Anterior cingulate cortex (tissue), 58 donors: Measurements from ENCODE around the gene ATP2C1.
A peak's percentile ranks its signal among the peaks of the same experiment; 100 is the strongest.
"Not testable (repeated sequence)": the region's sequence is repeated elsewhere in the genome, so short reads cannot be mapped to it uniquely, and the experiment has no call there.

Source experiments
- DNase-seq, 58 donors: peaks; one replicate each; lab custom pipeline; 2025; lab: John Stamatoyannopoulos, UW

Gene ATP2C1

DNA sequence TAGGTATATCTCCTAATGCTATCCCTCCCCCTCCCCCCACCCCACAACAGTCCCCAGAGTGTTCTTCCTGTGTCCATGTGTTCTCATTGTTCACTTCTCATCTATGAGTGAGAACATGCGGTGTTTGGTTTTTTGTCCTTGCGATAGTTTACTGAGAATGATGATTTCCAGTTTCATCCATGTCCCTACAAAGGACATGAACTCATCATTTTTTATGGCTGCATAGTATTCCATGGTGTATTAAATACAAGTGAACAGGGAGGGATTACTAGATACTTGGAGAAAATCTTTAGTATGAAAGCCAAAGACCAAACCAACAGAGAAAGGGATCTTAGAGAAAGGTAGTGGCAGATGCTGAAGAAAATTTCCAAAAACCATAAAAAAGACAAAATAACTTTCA, 78.7 kb downstream of the ATP2C1 start:
- not testable (repeated sequence) for DNase-seq

DNA sequence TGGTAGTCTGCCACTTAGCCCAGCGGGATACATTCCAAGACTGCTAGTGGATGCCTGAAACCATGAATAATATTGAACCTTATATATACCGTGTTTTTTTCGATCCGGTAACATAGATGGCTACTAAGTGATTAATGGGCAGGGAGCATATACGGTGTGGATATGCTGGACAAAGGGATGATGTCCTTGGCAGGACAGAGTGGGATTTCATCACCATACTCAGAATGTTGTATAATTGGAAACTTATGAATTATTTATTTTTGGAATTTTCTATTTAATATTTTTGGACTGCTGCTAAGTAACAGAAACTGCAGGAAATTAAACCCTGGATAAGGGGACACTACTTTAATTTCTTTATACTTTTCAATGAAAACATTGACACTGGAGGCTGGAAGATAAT, 79.5 kb downstream of the ATP2C1 start:
- DNase-seq: no peak

DNA sequence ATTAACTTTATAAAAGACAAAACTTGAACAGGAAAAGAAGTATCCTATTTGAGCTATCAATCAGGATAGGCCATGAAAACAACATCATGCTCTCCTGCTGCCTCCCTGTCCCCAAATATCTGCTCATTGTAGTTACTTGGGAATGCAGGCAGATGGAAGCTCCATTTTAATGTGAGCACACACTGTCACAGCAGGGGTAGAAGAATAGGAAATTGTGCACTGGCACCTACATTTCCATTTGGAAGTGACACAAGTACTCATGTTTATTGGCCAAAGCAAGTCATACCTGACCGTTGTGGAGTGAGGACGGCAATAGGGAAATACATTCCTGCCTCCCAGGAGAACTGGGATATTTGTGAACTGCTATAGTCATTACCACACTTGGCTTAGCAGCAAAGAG, 80.3 kb downstream of the ATP2C1 start:
- no peak for DNase-seq

DNA sequence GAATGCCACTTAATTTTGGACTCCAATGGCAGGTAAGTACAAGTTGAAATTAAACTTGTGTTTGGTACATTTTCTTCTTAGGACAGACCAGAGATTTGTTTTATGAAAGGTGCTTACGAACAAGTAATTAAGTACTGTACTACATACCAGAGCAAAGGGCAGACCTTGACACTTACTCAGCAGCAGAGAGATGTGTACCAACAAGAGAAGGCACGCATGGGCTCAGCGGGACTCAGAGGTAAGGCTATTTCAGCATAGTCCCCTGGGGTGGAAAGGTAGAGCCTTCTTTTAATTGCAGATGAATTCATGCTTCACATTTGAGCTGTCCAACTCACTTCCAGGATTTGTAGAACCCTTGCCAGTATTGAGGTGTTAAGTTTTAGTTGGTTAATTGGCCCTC, 81.4 kb downstream of the ATP2C1 start:
- DNase-seq: no peak

DNA sequence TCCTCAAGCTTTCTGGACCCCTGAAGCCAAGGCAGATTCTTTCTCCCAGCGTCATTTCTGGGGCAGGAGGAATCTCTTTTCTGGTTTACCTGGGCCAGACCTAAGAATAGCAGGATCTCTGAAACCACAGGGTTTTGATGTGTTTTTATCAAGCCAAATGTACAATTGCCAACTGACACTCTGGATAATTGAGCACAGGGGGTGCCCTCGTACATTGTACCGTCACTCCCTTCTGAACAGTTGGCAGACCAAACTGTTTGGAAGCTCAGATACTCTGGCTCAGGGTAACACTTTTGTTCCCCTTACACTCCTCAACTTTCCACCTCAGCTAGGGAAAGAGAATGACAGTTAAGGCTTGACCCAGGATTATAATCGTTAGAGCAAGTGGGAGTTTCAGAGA, 82.8 kb downstream of the ATP2C1 start:
- no peak for DNase-seq

DNA sequence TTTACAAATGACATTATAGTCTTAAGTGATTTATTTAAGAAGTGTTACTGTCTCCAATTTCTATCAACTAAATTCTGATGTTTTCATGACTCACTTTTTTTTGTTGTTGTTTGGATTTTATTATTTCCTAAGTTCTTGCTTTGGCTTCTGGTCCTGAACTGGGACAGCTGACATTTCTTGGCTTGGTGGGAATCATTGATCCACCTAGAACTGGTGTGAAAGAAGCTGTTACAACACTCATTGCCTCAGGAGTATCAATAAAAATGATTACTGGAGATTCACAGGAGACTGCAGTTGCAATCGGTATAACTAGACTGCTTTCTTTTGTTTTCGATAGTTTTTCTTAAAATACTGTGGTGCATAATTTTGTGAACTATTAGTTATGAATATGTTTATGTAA, 85.2 kb downstream of the ATP2C1 start:
- DNase-seq: no peak

DNA sequence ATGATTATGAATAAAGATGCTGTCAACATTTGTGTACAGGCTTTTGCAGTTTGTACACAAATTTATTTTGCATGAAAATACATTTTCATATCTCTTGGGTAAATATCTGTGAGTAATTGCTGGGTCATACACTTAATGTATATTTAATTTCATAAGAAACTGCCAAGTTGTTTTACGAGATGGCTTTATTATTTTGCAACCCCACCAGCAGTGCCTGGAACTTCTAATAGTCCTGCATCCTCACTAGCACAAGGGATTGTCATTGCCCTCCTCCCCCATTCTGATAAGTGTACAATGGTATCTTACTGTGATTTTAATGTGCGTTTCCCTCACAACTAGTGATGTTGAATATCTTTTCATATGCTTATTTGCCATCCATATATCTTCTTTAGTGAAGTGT, 87.6 kb downstream of the ATP2C1 start:
- no peak for DNase-seq

DNA sequence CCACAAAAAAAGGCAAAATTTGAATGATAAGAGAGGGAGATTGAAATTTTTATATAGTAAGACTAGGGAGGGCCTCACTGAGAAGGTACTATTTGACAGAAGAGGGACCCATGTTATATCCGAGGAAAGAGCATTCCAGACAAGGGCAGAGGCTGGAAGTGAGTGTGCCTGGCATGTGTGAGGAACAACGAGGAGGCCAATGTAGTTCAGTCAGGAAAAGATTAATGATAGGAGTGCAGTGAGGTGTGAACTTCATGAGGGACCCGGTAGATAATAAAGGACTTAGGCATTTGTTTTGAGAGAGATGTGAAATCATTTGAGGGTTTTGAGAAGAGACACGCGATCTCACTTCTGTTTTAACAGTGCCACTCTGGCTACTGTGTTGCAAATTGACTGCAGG, 96.4 kb downstream of the ATP2C1 start:
- no peak for DNase-seq

DNA sequence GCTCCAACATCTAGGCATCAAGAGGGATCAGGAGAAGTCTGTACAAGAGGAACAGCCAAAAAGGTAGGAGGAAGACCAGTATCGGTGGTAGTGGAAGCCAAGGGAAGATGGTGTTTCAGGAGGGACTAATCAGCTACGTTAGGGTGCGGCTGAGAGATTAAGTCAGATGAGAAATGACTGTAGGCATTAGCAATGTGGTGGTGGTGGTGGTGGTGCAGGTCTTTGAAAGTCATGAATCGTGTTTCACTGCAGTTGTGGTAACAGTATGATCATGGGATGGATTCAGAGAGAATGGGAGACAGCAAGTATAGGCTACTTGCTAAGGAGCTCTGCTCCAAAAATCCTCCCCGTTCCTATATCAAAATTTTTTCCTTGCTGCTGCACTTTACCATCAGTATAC, 97.2 kb downstream of the ATP2C1 start:
- no peak for DNase-seq

DNA sequence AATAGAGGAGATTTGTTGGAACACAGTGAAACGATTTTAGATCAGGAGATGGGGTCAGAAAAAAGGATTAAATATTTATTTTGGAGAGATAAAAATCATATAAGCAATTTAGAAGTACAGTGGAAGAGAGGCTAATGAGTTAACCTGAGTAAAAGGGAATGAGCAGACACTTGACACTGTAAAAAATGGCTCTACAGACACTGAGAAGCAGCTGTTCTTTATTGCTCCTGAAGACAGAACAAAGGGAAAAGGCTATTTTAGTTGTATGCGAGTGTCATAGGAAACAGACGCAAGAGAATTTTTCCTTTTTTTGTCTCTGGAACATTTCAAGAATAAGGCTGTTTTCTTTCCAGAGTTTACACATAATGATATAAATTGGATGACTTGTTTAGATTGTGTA, 98.5 kb downstream of the ATP2C1 start:
- no peak for DNase-seq

DNA sequence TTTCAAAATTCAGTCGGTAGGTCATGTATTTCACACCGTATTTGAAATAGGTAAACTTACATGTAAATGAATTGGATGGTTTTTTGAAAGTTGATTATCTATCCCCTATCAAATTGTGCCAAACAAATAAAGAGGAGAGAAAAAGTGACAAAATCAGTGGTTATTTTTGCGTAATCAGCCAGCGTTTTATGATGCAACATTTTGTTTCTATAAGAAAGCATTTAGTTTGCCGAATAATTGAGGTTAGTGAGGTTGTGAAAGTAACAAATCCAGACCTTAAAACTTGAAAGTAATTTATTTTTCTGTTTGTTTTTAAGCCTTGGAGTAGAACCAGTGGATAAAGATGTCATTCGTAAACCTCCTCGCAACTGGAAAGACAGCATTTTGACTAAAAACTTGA, 103.4 kb downstream of the ATP2C1 start:
- DNase-seq: no peak

DNA sequence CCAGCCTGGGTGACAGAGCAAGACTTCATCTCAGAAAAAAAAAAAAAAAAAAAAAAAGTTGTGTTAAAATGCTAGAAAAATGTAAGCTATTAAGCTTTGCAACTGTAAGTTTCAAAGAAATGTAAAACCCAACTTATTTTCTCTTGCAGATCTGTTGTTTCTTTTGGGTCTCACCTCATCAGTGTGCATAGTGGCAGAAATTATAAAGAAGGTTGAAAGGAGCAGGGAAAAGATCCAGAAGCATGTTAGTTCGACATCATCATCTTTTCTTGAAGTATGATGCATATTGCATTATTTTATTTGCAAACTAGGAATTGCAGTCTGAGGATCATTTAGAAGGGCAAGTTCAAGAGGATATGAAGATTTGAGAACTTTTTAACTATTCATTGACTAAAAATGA, 107.2 kb downstream of the ATP2C1 start:
- DNase-seq: no peak

DNA sequence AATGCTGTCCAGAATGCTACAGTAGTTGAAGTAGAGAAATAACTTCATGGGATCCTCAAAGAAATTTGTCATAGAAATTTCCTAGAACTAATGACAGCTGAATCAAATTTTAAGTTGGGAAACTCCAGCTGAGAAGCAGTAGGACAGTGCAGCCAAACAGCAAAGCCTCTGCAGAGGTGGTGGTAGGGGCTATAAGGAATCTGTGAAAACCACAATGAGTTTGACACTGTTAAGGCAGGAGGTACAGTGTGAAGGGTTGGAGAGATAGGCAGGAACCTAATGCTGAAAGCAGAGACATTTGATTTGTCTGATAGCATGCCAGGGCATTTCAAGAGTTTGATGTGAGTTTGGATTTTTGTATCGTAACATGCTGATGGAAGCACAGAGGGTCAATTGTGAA, 110.7 kb downstream of the ATP2C1 start:
- no peak for DNase-seq

DNA sequence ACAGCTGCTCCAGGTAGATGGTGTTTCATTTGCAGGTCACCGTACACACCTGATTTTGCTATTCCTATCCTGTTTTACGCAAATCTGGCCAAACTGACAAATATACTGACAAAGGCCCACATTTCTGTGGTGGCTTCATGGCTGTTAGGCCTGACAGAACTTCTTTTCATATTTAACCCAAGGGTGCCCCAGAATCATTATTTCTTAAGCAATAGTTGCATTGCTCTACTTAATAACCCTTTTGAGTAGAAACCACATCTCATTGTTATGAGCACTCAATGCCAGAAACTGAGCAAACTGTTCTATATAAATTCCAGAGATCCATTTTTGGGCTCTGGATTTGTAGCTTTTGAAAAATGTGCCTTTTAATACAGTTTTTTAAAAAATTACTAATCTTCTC, 113.4 kb downstream of the ATP2C1 start:
- no peak for DNase-seq

DNA sequence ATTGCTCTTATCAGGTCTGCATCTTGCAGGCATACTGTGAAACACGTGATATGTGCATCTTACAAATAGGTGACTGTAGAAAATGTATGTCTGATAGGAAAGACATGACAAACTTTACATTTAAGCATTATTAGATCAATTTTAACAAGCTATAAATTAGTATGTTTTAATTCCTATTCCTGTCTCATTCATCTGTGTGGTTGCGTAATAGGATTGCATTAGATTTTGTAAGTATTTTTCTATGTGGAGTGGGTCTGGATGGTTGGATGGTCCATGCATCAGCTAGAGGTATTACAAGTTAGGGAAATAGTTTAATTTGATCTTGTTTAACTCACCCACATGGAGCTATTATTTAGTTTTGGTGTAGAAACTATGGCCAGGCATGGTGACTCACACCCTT, 113.9 kb downstream of the ATP2C1 start:
- DNase-seq: no peak

DNA sequence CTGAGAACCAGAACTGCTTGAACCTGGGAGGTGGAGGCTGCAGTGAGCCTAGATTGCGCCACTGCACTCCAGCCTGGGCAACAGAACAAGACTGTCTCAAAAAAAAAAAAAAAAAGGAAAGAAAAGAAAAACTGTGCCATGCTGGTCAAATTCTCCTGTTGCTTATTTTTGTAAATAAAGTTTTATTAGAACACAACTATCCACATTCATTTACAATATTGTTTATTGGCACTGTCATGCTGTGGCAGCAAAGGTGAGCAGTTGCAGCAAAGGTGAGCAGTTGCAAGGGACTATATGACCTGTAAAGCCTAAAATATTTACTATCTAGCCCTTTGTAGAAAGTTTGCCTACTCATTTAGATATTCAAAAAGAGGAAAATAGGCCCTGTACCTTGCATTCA, 114.4 kb downstream of the ATP2C1 start:
- DNase-seq: no peak

DNA sequence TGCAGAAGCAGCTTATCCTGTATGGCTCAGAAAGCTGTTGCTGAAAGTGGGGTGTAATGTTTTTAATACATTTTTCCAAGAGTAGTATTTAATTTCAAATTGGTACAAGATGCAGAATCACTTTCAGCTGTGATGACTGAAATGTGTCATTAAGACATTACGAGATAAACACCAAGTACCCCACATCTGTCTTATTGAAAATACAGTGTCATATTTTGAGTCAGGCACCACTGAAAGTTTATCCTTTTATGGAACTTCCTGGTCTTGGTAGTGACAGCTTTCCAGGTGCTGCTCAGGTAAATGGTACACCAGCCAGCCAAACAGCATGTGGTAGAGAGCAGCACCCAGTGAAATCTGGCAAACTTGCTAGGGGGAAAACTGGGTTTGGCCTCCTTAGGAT, 115.8 kb downstream of the ATP2C1 start:
- DNase-seq: no peak

DNA sequence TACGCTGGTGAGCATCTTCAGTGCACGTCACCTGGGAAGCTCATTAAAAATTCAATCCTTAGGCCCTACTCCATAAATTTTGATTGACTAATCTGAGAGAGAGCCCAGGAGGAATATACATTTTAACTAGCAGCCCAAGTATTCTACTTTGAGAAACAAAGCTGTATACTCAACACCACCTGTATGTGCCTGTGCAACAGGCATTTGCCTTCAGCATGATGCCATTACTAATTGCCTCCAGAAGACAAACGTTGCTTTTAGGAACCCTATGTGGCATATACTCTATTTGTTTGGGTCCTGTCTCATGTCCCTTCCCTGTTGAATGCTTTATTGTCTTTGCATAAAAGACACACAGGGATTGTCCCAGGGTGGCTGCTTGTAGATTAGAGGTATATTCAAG, 125.1 kb downstream of the ATP2C1 start:
- DNase-seq: no peak

DNA sequence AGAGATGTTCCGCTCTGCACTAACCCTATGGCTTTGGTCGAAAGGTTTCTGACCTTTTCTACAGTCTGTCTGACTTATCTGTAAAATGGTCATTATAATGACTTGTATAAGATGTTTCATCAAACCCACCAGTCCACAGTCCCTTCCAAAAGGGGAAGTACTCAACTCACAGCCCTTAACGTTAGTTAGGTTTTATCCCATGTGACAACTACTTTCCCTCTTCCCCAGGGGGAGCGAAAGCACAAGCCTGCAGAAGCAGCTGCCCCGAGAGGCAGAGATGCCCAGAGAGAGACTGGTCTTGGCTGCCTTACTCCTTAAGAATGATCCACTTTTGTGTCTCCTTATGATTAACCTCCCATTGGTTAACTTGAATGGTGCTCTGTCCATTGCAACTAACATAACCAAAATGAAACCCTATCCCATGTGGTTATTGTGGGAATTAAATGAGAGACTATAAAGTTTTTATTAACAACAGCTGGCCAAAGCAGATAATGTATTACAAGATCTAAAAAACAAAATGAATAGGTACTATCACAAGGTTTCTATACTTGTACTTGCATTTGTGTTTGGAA, 126.3 kb downstream of the ATP2C1 start:
- peak in 1 of 58 donors; percentile 1 for DNase-seq

DNA sequence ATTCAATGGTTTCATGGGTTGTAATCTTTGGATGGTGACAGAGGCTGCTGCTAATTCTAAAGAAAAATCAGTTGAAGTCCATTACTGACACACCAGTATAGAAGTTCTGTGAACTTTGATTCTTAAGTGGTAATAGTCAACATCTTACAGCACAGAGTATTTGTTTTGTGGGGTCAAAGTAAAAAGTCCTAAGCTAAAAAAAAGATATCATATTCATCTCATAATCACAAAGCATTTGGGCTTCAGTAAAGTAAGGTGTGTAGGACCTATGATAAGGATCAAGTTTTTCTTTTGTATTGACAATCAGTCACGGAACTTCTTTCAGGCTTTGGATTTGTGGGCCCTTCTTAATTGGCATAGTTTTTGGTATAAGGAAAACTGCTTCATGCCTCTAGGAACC, 131.7 kb downstream of the ATP2C1 start:
- DNase-seq: no peak

DNA sequence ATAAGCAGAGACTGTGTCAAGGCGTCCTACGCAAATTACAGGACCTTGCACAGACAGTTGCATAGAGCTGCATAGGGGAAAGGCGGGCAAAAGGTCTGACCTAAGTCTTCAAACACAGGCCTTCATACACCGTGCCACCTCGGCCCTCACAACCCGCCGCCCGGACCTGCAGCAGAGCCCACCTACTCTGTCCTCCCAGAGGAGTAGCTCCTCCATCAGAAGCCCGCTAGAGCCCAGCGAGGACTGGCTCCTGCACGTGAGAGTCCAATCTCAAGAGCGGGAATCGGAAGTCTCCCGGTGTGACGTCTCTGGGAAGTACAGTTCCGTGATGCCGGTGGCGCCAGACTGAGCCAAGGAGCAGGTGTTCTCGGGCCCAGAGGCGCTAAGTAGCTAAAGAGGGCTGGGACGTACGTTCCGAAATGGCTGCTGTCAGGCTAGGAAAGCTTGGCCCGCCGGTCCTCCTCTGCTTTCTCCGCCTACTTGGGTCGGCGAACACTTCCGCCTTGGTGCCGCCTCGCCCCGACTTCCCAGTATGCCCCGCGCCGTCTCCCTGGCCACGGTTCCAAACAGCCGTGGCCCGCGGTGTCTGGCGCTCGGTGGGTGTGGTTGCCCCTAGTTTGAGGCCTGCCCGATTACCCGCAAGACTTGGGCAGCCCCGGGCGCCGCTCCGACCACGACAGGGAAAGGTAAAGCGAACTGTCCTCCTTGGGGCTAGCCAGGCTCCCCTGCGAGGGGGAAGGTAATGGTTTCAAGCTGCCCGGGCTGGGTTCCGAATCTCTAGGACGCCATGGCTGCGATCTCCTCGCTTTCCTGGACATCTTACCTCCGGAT, 132.7 kb downstream of the ATP2C1 start, which contains the start of the genes ASTE1 and NEK11:
ASTE1 (minus strand) TSS at position 505 of the 831 bp plus-strand sequence. CDS start 1,519 bp downstream, outside the sequence.
NEK11 (plus strand) TSS at position 557 of the 831 bp plus-strand sequence. CDS start 2,832 bp downstream, outside the sequence.
- peak in 57 of 58 donors; percentile 43 to 91 (median 82) for DNase-seq

DNA sequence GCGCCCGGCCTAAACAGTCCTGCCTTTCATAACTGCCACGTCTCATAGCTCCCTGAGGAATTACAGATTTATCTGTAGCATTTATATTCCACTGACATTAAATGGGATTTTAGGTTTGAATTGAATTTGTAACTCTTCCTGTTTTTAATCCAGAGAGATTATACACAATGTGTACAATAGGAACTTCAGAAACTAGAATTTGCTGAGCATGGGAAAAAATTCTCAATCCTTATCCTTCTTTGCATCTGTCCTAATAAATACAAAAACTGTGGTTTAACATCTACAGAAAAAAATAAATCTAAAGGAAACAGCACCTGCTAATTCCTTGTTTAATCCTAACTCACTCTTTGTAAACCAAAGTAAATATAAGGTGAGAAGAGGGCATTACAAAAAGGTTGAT, 135.0 kb downstream of the ATP2C1 start:
- no peak for DNase-seq
